Muscle layer of colon (tissue), 2 donors: ENCODE results near the gene LIPF.

Experiments used
- H3K27ac ChIP-seq: one replicate; pipeline ENCODE4 v1.7.0; 2013; ENCODE audit warnings: low read depth, mild to moderate bottlenecking, low read length, moderate library complexity
- H3K27me3 ChIP-seq, 2 donors: one replicate each; pipeline ENCODE4 v1.7.0; 2013; ENCODE audit warnings: low read length in 2 of 2, mild to moderate bottlenecking in 2 of 2; ENCODE audit not compliant: insufficient read depth in 2 of 2, control insufficient read depth in 1 of 2
- H3K36me3 ChIP-seq: one replicate; pipeline ENCODE4 v1.7.0; 2013; ENCODE audit warnings: mild to moderate bottlenecking, low read length; ENCODE audit not compliant: insufficient read depth
- H3K4me1 ChIP-seq: one replicate; pipeline ENCODE4 v1.7.0; 2013; ENCODE audit warnings: mild to moderate bottlenecking, low read length; ENCODE audit not compliant: insufficient read depth
- H3K4me3 ChIP-seq, 2 donors: one replicate each; pipeline ENCODE4 v1.7.0; 2013; ENCODE audit warnings: low read length in 2 of 2, low read depth in 1 of 2, mild to moderate bottlenecking in 1 of 2, moderate library complexity in 1 of 2
- H3K9ac ChIP-seq: one replicate; pipeline ENCODE4 v1.7.0; 2013; ENCODE audit warnings: low read length
- H3K9me3 ChIP-seq: one replicate; pipeline ENCODE4 v1.7.0; 2013; ENCODE audit warnings: mild to moderate bottlenecking, low read length
- donor health status: abdominal sarcoma.
- donor health status: Adenocarcinoma of cecum.

LIPF gene

GRCh38 chr10:88721392-88721791 is 57.1 kb downstream of the LIPF start:
- Histone ChIP-seq H3K36me3 (no peaks in the 10 kb centered on the region), H3K4me3 (no peak overlapping the region), H3K9me3 (no peaks in the 10 kb centered on the region), H3K27me3 (no peaks in the 10 kb centered on the region), H3K27ac (no peak overlapping the region), H3K9ac (no peak overlapping the region), H3K4me1 (no peaks in the 10 kb centered on the region)

- no peaks in the 10 kb centered on the region for H3K36me3 ChIP-seq
- H3K9ac ChIP-seq = no peak overlapping the region
- no peaks in the 10 kb centered on the region for H3K9me3 ChIP-seq
- no peaks in the 10 kb centered on the region for H3K27me3 ChIP-seq
- no peak overlapping the region for H3K27ac ChIP-seq
- H3K4me1 ChIP-seq = no peaks in the 10 kb centered on the region
- H3K4me3 ChIP-seq = no peak overlapping the region
Measured at GRCh38 chr10:88725798-88726197, 61.6 kb downstream of the LIPF start.

GRCh38 chr10:88728107-88728763 is 64.0 kb downstream of the LIPF start:
- Histone ChIP-seq H3K9ac (no peak overlapping the region), H3K27me3 (no peaks in the 10 kb centered on the region), H3K9me3 (no peaks in the 10 kb centered on the region), H3K4me3 (no peak overlapping the region), H3K4me1 (no peaks in the 10 kb centered on the region), H3K36me3 (no peaks in the 10 kb centered on the region), H3K27ac (no peak overlapping the region)
